Dermis blood vessel endothelial cell (primary cell): ENCODE data around the gene CAPN2. TPM values are rescaled to one million over a fixed set of nuclear protein-coding genes. Genes with fewer than 3 reads are reported as not detected.
A peak's percentile ranks its signal among the peaks of the same experiment; 100 is the strongest.

ENCODE experiments used
- DNase-seq: peaks from one replicate; pipeline ENCODE4 v3.0.0; 2010
- total RNA-seq: library from RNA; depleted of rRNA; stranded (reverse); fragments of >200 nt; gene quantifications from 2 replicates; pipeline ENCODE4 v1.2.3, GENCODE V29; 2014

The CAPN2 gene
- total RNA-seq, 1 donor from 2014 or later = 159 TPM

- no peak for DNase-seq
Observed at GRCh38 chr1:223761411-223761810, 49.1 kb downstream of the CAPN2 start.

DNA sequence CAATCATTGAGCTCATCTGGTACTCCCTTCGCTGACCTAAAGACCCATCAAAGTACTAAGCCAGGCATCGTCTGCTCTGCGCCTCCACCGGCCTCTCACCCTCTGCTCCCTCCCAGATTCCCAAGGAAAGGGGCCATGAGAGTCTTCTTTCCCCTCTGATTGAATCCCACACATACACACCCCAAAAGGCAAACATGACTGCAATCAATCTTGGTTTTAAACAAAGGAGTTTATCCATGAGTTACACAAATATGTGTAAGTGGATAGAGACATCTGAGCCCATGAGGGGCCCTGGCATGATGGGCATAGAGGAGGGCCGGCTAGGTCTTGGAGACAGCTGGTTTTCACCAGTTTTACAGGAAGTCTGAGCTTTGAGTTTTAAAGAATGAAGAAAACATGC, 50.9 kb downstream of the CAPN2 start:
- DNase-seq = no peak

- DNase-seq = no peak
Observed at GRCh38 chr1:223763881-223764280, 51.5 kb downstream of the CAPN2 start.

GRCh38 chr1:223765036-223765718, 52.8 kb downstream of the CAPN2 start:
- no peak for DNase-seq

DNA sequence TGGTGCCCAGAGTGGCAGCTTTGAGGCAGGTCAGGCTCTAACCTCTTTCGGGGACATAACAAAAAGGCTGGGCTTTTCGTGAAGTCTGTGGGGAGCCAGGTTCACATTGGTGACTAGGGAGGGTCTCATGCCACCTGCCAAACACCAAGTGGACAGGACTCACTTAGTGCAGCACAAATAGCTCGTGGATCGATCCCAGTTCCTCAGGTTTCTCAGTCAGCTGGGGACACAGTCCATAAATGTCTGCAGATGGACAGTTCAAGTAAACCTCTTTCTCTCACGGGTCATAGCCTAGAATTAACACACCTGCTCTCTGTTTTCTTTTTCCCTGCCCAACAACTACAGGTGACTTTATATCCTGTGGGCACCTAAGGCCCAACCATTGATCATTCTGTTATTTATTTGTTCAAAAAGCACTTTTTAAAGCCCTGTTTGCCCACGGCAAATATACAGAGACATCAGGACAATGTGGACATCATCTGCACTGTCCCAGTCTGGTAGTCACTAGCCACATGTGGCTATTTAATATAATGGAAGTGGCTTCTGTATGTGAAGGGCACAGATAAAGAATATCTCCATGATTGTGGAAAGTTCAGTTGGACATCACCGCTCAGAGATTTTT, 53.5 kb downstream of the CAPN2 start:
- no peak for DNase-seq

DNA sequence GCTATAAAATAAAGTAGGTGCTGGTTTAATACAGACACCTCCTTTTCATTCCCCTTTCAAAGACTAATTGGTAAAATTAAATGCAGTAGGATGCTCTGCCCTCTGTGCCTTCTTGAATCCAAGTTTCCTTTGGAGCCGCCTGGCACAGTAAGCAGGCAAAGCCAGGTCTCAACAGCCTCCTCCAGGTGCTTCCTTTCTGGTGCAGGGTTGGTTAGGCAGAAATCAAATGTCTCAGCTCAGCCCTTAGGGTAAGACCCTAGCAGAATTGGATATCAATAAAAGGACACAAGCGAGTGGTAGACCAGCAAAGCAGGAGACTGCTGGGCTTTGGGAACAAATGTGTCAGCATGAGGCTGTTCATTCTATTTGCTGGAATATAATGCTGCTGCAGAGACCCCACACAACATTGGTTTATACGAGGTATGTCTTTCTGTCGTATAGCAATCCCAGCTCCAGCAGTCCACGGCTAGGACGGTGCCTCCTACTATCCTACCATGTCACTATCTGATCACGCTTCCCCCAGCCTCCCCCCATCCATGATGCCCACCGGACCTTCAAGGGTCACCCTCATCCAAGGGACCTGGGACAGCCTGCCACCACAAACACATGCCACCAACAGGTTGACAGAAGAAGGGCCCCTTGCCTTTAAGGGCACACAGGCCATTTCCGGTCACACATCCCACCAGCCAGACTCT, 58.4 kb downstream of the CAPN2 start:
- peak; percentile 63 for DNase-seq

DNA sequence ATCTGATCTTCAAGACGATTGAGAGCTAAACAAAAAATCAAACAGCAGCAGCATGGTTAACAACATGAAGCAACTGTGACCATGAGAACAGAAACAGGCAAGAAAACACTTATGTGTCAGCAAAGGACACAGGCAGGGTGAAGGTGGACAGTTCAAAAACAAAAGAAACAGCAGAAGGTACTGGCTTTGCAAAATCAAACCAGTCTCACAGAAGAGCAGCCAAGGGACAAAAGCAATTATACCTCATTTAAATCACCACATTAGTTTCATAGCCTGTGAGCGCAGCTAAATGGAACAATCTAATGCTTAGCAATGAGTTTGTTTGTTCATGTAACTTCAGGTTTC, 59.1 kb downstream of the CAPN2 start:
- DNase-seq = no peak

- peak; percentile 96 for DNase-seq
Observed at GRCh38 chr1:223771814-223772770, 59.8 kb downstream of the CAPN2 start.

- no peak for DNase-seq
Observed at GRCh38 chr1:223772771-223773160, 60.4 kb downstream of the CAPN2 start.

DNA sequence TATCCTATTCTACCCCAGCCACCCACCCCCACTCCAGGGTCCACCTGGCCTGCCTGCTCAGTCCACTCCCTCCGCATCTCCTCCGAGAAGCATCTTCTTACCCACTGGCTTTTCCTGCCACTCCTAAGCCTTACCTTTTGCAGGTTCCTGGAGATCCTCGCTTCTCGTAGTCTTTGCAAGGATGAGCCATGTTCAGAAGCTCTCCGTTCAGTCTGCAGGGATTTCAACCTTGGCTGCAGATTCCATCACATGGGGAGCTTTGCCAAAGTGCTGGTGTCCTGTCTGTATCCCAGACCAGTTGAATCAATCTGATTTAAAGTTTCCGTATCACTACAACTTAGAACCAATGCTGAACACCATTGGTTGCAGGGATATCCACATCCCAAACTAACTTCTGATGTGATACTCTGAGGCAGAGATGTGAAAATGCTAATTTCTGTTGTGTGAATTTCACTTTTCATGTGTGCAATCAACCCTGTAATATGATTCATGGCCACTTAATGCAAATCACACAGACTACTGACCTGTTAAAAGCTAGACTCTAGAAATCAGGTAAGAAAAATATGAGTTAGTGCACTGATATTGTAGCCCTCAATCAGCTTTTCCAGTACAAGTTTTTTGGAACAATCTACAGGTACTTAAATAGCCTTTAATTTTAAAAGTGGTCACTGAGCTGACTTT, 61.9 kb downstream of the CAPN2 start:
- DNase-seq = no peak

- DNase-seq = no peak
Observed at GRCh38 chr1:223775054-223775453, 62.7 kb downstream of the CAPN2 start.

DNA sequence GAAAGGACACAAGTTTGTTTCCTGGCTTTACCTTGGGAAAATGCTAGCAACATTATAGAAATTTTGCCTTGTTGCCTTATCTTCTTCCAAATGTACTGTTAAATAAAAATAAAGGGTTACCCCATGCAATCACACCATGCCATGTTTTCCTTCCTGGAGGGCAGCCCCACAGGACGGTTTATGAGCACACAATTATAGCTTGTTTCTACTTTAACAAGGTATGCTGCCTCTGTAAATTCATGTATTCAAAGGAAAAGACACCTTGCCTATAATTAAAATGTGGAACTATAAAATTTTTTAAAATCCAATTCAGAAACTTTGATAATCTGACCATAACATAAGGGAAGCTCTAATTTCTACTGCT, 63.4 kb downstream of the CAPN2 start:
- no peak for DNase-seq

GRCh38 chr1:223776075-223776814, 63.9 kb downstream of the CAPN2 start:
- peak; percentile 97 for DNase-seq

GRCh38 chr1:223776826-223777454, 64.6 kb downstream of the CAPN2 start:
- peak; percentile 30 for DNase-seq

DNA sequence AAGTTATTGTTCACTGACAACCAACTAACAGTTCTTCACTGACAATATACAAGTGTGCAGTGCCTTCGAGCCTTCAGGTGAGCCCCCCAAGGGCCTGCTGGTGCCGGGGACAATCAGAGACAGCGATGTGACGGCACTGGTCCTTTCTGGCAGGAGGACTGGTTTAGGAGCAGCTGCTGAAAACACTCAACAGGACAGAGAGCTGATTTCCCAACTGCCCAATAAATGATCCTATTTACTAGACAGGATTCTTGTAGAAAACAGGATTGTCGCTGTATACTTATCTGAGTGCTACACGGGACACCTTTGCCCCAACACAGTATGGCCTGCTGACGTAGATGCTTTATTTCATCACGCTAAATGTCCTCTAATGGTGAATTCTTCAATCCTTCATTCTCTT, 68.0 kb downstream of the CAPN2 start:
- DNase-seq = no peak

- DNase-seq = no peak
Observed at GRCh38 chr1:223780949-223781348, 68.6 kb downstream of the CAPN2 start.

- no peak for DNase-seq
Observed at GRCh38 chr1:223783676-223784075, 71.3 kb downstream of the CAPN2 start.

DNA sequence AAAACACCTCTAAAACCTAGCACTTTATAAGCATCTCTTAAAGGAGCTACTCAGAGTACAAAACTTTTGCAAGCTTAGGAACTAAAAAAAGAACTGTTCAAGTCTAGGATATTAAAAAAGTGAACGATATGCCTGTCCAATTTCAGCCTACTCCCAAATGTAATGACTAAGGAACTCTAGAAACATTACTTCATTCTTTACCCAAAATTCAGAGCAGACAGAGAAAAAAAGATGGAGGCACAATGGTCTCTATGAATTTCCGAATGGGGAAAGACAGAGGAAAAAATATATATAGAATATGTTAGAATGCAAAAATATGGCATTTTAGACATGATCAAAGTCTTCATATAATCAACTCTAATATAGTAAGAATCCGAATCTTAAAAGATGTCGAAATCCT, 72.2 kb downstream of the CAPN2 start:
- DNase-seq = no peak

DNA sequence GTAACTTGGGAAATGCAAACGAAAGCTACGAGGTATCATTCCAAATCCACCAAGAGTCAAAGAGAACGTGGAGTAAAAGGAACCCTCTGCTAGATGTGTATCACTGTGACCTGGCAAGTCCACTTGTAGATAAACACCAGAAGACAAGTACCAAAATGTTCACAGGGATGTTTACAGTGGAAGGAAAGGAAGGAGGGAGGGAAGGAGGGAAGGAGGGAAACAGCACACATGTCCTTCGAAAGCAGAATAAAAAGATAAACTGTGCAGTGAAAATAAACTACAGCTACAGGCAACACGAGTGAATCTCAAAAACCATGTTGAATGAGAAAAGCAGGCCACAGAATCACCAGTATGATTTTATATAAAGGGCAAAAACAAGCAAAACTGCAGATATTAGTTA, 73.5 kb downstream of the CAPN2 start:
- DNase-seq = no peak

GRCh38 chr1:223788746-223789415, 76.5 kb downstream of the CAPN2 start:
- DNase-seq = no peak

- no peak for DNase-seq
Observed at GRCh38 chr1:223792046-223792445, 79.7 kb downstream of the CAPN2 start.
